ENCODE measurements around the gene DNAH11.
"Not testable (repeated sequence)": the region's sequence is repeated elsewhere in the genome, so short reads cannot be mapped to it uniquely, and the experiment has no call there.

The DNAH11 gene

DNA sequence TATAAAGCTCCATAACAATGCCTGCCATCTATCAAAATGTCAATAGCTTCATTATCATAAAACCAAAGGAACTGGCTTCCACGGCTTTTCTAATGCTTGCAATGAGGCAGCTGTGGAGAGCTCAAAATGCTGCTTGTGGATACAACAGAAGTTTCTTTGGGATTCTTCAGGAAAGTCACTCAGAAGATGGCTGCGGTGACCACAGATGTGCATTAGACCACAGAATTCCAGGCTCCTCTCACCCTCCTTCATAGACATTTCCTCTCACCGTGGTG is 325.7 kb downstream of the DNAH11 start:
- DNase-seq (ENCODE audit: low read depth, low spot score), result no peak
- no peak overlapping the region for H3K4me3 ChIP-seq (ENCODE audit: low read depth, low read length)
- ChIA-PET POLR2A (no interaction called here), CTCF (no interaction called here)
- TF ChIP-seq, protein P1, sequence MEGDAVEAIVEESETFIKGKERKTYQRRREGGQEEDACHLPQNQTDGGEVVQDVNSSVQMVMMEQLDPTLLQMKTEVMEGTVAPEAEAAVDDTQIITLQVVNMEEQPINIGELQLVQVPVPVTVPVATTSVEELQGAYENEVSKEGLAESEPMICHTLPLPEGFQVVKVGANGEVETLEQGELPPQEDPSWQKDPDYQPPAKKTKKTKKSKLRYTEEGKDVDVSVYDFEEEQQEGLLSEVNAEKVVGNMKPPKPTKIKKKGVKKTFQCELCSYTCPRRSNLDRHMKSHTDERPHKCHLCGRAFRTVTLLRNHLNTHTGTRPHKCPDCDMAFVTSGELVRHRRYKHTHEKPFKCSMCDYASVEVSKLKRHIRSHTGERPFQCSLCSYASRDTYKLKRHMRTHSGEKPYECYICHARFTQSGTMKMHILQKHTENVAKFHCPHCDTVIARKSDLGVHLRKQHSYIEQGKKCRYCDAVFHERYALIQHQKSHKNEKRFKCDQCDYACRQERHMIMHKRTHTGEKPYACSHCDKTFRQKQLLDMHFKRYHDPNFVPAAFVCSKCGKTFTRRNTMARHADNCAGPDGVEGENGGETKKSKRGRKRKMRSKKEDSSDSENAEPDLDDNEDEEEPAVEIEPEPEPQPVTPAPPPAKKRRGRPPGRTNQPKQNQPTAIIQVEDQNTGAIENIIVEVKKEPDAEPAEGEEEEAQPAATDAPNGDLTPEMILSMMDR (IDR thresholded peaks at IDR 0.05; ENCODE audit: insufficient read depth, low read length, missing control alignments), result no peak

DNA sequence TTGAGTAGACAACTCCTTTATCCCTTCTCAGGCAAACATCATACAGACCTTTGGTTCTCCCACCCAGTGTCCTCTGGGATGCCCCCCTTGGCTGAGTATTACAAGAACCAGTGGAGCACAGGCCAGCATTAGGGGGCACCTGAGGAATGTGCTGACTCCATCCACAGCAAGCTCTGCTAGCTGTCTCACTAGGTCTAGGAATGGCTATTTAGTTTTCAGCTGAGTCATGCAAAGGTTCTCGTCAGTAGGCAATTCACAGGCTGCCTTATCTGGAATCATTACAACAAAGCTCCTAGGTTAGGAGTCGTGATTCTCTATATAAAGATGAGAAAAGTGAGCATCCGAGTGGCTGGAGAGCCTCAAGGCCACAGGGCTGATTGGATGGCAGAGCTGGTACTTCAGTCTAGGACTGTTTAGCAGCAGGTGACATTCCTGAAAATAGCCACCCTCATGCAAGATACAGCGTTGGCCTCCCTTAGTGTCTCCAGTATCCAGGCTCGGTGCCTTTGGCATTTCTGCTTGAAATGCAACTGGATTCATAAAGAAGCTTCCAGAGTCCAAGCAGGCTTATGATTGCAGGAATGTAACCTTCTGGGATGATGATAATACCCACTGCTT is 327.1 kb downstream of the DNAH11 start:
- ChIA-PET CTCF (interaction anchor here (0.8 to 1.2 kb wide), 2 partner anchors 12 to 132 kb away, joined by 3 read pairs; no protein-coding TSS in a partner anchor), POLR2A (no interaction called here)
- DNase-seq (ENCODE audit: low read depth, low spot score), result no peak
- TF ChIP-seq, protein P1 (IDR thresholded peaks at IDR 0.05; ENCODE audit: insufficient read depth, low read length, missing control alignments), result no peak
- H3K4me3 ChIP-seq (ENCODE audit: low read depth, low read length), result no peak overlapping the region

DNA sequence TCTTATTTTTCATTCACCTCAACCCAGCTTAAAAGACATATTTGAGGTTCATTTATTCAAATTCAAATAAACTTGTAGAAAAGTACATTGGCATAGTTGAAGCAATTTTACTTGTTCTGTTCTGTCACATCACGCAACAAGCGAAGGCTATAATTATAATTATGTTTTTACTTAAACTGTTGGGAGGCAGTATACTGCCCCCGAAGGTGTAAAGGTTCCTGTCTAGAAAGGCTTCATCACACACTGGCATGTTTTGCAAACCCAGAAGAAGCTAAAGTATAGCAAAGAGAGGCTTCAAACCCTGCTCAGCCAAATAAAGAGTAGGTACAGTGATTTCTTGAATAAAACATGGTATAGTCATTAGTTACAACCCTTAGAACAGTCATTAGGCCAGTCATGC is 340.2 kb downstream of the DNAH11 start:
- DNase-seq (ENCODE audit: low read depth, low spot score), result no peak
- TF ChIP-seq, protein P1 (IDR thresholded peaks at IDR 0.05; ENCODE audit: insufficient read depth, low read length, missing control alignments), result no peak
- H3K4me3 ChIP-seq (ENCODE audit: low read depth, low read length), result no peak overlapping the region
- CTCF ChIA-PET, result no interaction called here
- POLR2A ChIA-PET, result no interaction called here

DNA sequence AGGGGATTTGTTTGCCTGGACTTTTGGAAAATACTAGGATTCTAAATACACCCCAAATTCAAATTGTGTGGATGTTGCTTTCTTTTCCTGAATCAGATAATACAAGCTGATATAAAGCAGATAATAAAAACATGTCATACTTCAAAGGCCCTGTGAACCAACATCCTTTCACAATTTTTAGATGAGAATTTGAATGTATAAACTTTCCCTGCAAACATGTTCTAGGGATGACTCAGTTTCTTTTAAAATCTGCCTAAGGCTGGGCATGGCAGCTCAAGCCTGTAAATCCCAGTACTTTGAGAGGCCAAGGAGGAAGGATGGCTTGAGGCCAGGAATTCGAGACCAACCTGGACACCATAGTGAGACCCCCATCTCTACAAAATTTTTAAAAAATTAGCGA is 340.7 kb downstream of the DNAH11 start:
- POLR2A ChIA-PET; H3K4me3 ChIP-seq (ENCODE audit: low read depth, low read length); CTCF ChIA-PET; DNase-seq (ENCODE audit: low read depth, low spot score): not testable (repeated sequence)

DNA sequence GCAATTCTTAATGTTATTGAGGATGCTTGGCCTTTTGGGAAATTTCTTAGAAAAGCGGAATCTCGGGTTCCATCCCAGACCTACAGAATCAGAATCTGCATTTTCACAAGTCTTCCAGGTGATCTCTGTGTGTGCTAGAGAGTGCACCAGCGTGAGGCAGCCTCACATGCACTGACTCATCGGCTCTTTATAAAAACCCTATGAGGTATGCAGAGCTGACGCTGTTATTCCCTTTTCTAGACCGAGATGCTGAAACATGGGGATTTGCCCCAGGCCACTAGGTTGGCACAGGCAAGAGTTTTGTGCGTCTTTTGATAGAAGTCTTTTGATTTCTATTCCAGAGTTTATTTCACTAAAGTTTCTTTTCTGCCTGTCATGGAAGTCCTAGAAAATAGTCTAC is 341.7 kb downstream of the DNAH11 start:
- ChIA-PET POLR2A (no interaction called here), CTCF (no interaction called here)
- TF ChIP-seq, protein P1 (IDR thresholded peaks at IDR 0.05; ENCODE audit: insufficient read depth, low read length, missing control alignments), result no peak
- DNase-seq (ENCODE audit: low read depth, low spot score), result no peak
- no peak overlapping the region for H3K4me3 ChIP-seq (ENCODE audit: low read depth, low read length)

DNA sequence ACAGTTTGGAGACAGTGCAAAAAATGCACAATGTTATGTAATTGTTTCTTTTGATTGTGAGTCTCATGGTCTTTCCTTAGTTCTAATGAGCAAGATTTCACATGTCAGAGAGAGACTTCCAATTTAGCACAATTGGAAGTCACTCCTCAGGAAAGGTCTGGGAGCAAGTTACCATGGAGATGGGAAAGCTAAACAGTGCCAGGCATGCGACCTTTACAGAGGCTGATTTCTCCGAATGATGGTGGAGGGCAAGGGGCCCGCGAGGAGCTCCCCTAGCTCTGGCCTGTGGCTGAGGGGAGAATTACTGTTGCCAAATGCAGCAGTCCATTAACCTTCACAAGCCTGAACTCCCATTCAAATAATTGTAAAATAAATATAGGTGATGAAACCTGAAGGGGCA is 343.6 kb downstream of the DNAH11 start:
- no peak overlapping the region for H3K4me3 ChIP-seq (ENCODE audit: low read depth, low read length)
- DNase-seq (ENCODE audit: low read depth, low spot score), result no peak
- ChIA-PET CTCF (interaction anchor here (0.7 kb wide), 1 partner anchor 21 kb away, joined by 3 read pairs; no protein-coding TSS in a partner anchor), POLR2A (no interaction called here)
- TF ChIP-seq, protein P1 (IDR thresholded peaks at IDR 0.05; ENCODE audit: insufficient read depth, low read length, missing control alignments), result no peak

DNA sequence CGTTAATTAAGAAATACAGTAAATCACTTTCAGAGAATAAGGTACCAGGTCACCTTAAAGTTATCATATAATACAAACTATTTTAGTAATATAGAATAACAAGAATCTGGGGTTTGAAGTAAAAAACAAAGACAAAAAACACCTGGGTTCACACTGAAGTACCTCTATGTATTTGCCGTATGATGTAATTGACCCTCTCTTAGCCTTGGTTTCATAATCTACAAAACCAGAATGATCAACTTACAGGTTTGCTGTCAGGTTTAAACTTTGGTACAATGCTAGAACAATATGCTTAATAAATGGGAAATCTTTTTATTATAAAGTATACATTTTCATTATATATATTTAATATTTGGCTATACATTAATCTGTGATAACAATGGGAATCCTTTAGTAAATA is 344.5 kb downstream of the DNAH11 start:
- TF ChIP-seq, protein P1 (IDR thresholded peaks at IDR 0.05; ENCODE audit: insufficient read depth, low read length, missing control alignments), result no peak
- POLR2A ChIA-PET, result no interaction called here
- CTCF ChIA-PET, result no interaction called here

More for the DNA sequence above, 344.5 kb downstream of the DNAH11 start:
- no peak overlapping the region for H3K4me3 ChIP-seq (ENCODE audit: low read depth, low read length)
- no peak for DNase-seq (ENCODE audit: low read depth, low spot score)
